Stimulated activated CD8-positive, alpha-beta memory T cell treated with anti-CD3 and anti-CD28 coated beads, Interleukin-12 subunit alpha, Interleukin-12 subunit beta, amount 100 ng/mL, for 24 hours (primary cell): ENCODE measurements around the gene MED9.

ENCODE experiments used
- DNase-seq: peaks from one replicate; pipeline ENCODE4 v3.0.0-alpha.2; 2020; ENCODE audit errors: extremely low read depth

MED9 gene

GRCh38 chr17:17491546-17491988, 14.8 kb downstream of the MED9 start:
- DNase-seq, result no peak

- DNase-seq, result no peak
Observed at GRCh38 chr17:17492085-17492484, 15.3 kb downstream of the MED9 start.

- no peak for DNase-seq
Observed at GRCh38 chr17:17492571-17492970, 15.8 kb downstream of the MED9 start.

- DNase-seq, result no peak
Observed at GRCh38 chr17:17493249-17493985, 16.6 kb downstream of the MED9 start.

GRCh38 chr17:17493986-17494466, 17.2 kb downstream of the MED9 start:
- no peak for DNase-seq

- no peak for DNase-seq
Observed at GRCh38 chr17:17494499-17494869, 17.7 kb downstream of the MED9 start.

- no peak for DNase-seq
Observed at GRCh38 chr17:17494870-17495535, 18.2 kb downstream of the MED9 start.

- DNase-seq, result no peak
Observed at GRCh38 chr17:17495536-17496188, 18.9 kb downstream of the MED9 start.

- peak; percentile 47 for DNase-seq
Observed at GRCh38 chr17:17496189-17497064, 19.6 kb downstream of the MED9 start, which contains the start of gene RASD1. Gene RASD1, minus strand, starts transcription at chr17:17496395. Its CDS starts 214 bp downstream, at chr17:17496181.

GRCh38 chr17:17497065-17497844, 20.5 kb downstream of the MED9 start:
- no peak for DNase-seq

GRCh38 chr17:17497845-17498520, 21.2 kb downstream of the MED9 start:
- DNase-seq, result no peak

- DNase-seq, result no peak
Observed at GRCh38 chr17:17498606-17499301, 22.0 kb downstream of the MED9 start.

GRCh38 chr17:17499402-17500145, 22.8 kb downstream of the MED9 start:
- DNase-seq, result no peak

- no peak for DNase-seq
Observed at GRCh38 chr17:17500999-17501605, 24.3 kb downstream of the MED9 start.

GRCh38 chr17:17502741-17503565, 26.2 kb downstream of the MED9 start:
- no peak for DNase-seq

- DNase-seq, result no peak
Observed at GRCh38 chr17:17503566-17504130, 26.8 kb downstream of the MED9 start.
